Endothelial cell of umbilical vein (primary cell): ENCODE data around the gene CEP57. TPM values are rescaled to one million over a fixed set of nuclear protein-coding genes. Genes with fewer than 3 reads are reported as not detected.

Experiments
- BruUV-seq: library from RNA; stranded (reverse); fragments of 400-500 nt; replicated peaks from 2 replicates; lab custom pipeline; 2021; lab: Mats Ljungman, UMichigan
- CTCF ChIA-PET: fragments of 300-600, 350-600 bp; sonication (Branson Sonifier 250); formaldehyde crosslinking; loops from one replicate; lab custom pipeline; 2021; ENCODE audit warnings: antibody characterized with exemption, inconsistent platforms; lab: Charles Lee
- POLR2A ChIA-PET: fragments of 300-600, 350-600 bp; sonication (Branson Sonifier 250); formaldehyde crosslinking; loops from one replicate; lab custom pipeline; 2021; ENCODE audit warnings: antibody characterized with exemption, inconsistent platforms; lab: Charles Lee
- DNase-seq: peaks from one replicate; pipeline ENCODE4 v3.0.0-alpha.2; 2011; ENCODE audit warnings: low read depth, low spot score
- FAIRE-seq: peaks from 2 replicates; lab custom pipeline; 2011; peaks lifted over from hg19 to GRCh38; lab: Jason Lieb, UNC
- H2AFZ ChIP-seq: 2 replicates; pipeline ENCODE4 v1.6.0; 2012; ENCODE audit warnings: low read depth, low read length, control low read depth, inconsistent platforms
- H3K27ac ChIP-seq: 2 replicates; pipeline ENCODE4 v1.5.1; 2011; ENCODE audit warnings: low read depth, mild to moderate bottlenecking, control low read depth, low read length, moderate library complexity; ENCODE audit not compliant: insufficient read depth
- H3K27me3 ChIP-seq, 2 experiments: 2 replicates each; pipeline versions ENCODE4 v1.6.0 to v1.6.1; 2011; ENCODE audit warnings: low read length in 2 of 2, mixed read lengths in 1 of 2; ENCODE audit not compliant: control insufficient read depth in 2 of 2, insufficient read depth in 2 of 2
- H3K36me3 ChIP-seq, 2 experiments: 2 replicates in 1 of 2; 3 replicates in 1 of 2; pipeline ENCODE4 v1.5.1; 2011; ENCODE audit warnings: low read length in 2 of 2, mild to moderate bottlenecking in 1 of 2, moderate library complexity in 1 of 2; ENCODE audit not compliant: control insufficient read depth in 2 of 2, insufficient read depth in 2 of 2; ENCODE audit errors: extremely low read depth in 1 of 2
- H3K4me1 ChIP-seq: 3 replicates; pipeline ENCODE4 v1.5.1; 2011; ENCODE audit warnings: mild to moderate bottlenecking, low read length; ENCODE audit not compliant: control insufficient read depth, insufficient read depth; ENCODE audit errors: extremely low read depth
- H3K4me2 ChIP-seq: 2 replicates; pipeline ENCODE4 v1.6.1; 2011; ENCODE audit warnings: low read length, control low read depth, mixed read lengths; ENCODE audit not compliant: insufficient read depth
- H3K4me3 ChIP-seq, 3 experiments: fragments of 200-600 bp in 1 of 3; sonication (generic), shearing (Covaris generic) in 1 of 3; replicated peaks in 1 of 3; 2 replicates each; pipeline ENCODE4 v1.5.1; 2011 to 2016; ENCODE audit warnings: control low read depth in 3 of 3, low read length in 3 of 3, mild to moderate bottlenecking in 2 of 3, inconsistent platforms in 1 of 3, low read depth in 1 of 3, moderate library complexity in 1 of 3; ENCODE audit not compliant: insufficient read depth in 1 of 3
- H3K79me2 ChIP-seq: 2 replicates; pipeline ENCODE4 v1.6.0; 2012; ENCODE audit warnings: low read length, inconsistent platforms; ENCODE audit not compliant: control insufficient read depth, insufficient read depth
- H3K9ac ChIP-seq: replicated peaks from 2 replicates; pipeline ENCODE3; 2011; ENCODE audit warnings: low read length, control low read depth; ENCODE audit not compliant: insufficient read depth; ENCODE audit errors: extremely low read depth
- H3K9me1 ChIP-seq: replicated peaks from 3 replicates; pipeline ENCODE4 v1.6.0; 2011; ENCODE audit warnings: mild to moderate bottlenecking, low read length; ENCODE audit not compliant: control insufficient read depth, insufficient read depth; ENCODE audit errors: extremely low read depth
- H3K9me3 ChIP-seq: replicated peaks from 2 replicates; pipeline ENCODE4 v1.5.1; 2012; ENCODE audit warnings: low read length, inconsistent platforms; ENCODE audit not compliant: control insufficient read depth, insufficient read depth
- H4K20me1 ChIP-seq: replicated peaks from 2 replicates; pipeline ENCODE3; 2011; ENCODE audit warnings: mild to moderate bottlenecking, low read length; ENCODE audit not compliant: control insufficient read depth, insufficient read depth; ENCODE audit errors: extremely low read depth
- CTCF ChIP-seq, 2 donors: IDR thresholded peaks; 1 replicate in 1 of 2; 2 replicates in 1 of 2; pipeline ENCODE4 v1.5.1; 2011; ENCODE audit warnings: low read length in 2 of 2, mild to moderate bottlenecking in 2 of 2, moderate library complexity in 2 of 2, control low read depth in 1 of 2, inconsistent platforms in 1 of 2, low read depth in 1 of 2; ENCODE audit not compliant: insufficient read depth in 1 of 2; ENCODE audit errors: extremely low read depth in 1 of 2
- EZH2 ChIP-seq: IDR thresholded peaks from 2 replicates; pipeline ENCODE4 v1.6.1; 2012; ENCODE audit warnings: borderline replicate concordance, low read depth, mild to moderate bottlenecking, moderate library complexity, low read length, inconsistent platforms; ENCODE audit not compliant: severe bottlenecking
- FOS ChIP-seq: IDR thresholded peaks from 2 replicates; pipeline ENCODE4 v1.6.1; 2011; ENCODE audit warnings: mild to moderate bottlenecking, low read length, moderate library complexity, borderline replicate concordance; ENCODE audit not compliant: insufficient read depth
- GATA2 ChIP-seq: IDR thresholded peaks from 2 replicates; pipeline ENCODE4 v1.7.0; 2011; ENCODE audit warnings: low read depth, mild to moderate bottlenecking, moderate library complexity, mixed read lengths, low read length; ENCODE audit not compliant: insufficient read length, insufficient read depth
- JUN ChIP-seq: IDR thresholded peaks from 2 replicates; pipeline ENCODE4 v1.6.1; 2011; ENCODE audit warnings: borderline replicate concordance, low read depth; ENCODE audit not compliant: insufficient read length, insufficient read depth
- MAX ChIP-seq: IDR thresholded peaks from 2 replicates; pipeline ENCODE4 v1.6.1; 2011; ENCODE audit not compliant: insufficient read depth, insufficient read length
- MYC ChIP-seq: IDR thresholded peaks from one replicate; pipeline ENCODE4 v1.6.1; 2011; ENCODE audit warnings: mild to moderate bottlenecking, low read depth, low read length
- POLR2A ChIP-seq: IDR thresholded peaks from 2 replicates; pipeline ENCODE4 v1.6.1; 2012; ENCODE audit warnings: low read depth, mild to moderate bottlenecking, control low read depth, low read length
- POLR2AphosphoS5 ChIP-seq: IDR thresholded peaks from 2 replicates; pipeline ENCODE4 v1.6.1; 2012; ENCODE audit warnings: low read depth, mild to moderate bottlenecking, control low read depth, low read length, moderate library complexity; ENCODE audit not compliant: insufficient read depth
- dilution Hi-C: fragments of 300-500 bp; cut with MboI; formaldehyde crosslinking; loops from one replicate; pipeline ENCODE4 v1.15.0; 2019; ENCODE audit warnings: low sequenced_read_pairs; ENCODE audit not compliant: extremely low pct_ligation_motif_present
- intact Hi-C: fragments of 100-400 bp; cut with micrococcal nuclease; formaldehyde crosslinking; loops from one replicate; pipeline ENCODE4 v1.10.0; 2022
- polyA plus RNA-seq, 4 experiments: library from polyadenylated mRNA; depleted of rRNA in 3 of 4; stranded (reverse) in 3 of 4; unstranded in 1 of 4; fragments of >200 nt; gene quantifications; 2 replicates each; pipeline versions ENCODE4 v1.2.1 to v1.2.3, GENCODE V29; 2011 to 2012; ENCODE audit warnings: missing spikeins in 1 of 4
- total RNA-seq: library from RNA; stranded (reverse); gene quantifications from 2 replicates; pipeline ENCODE4 v1.2.3, GENCODE V29; 2021

The CEP57 gene
- total and polyA plus RNA-seq, 2 donors (not counting 3 experiments of a cell fraction or from before 2014, with no cell fraction given), result 16.0 to 35.2 TPM

GRCh38 chr11:95764267-95764898 lies 25.9 kb upstream of the CEP57 start:
- Histone ChIP-seq H3K27ac (no peak overlapping the region), H3K9me3 (no peaks in the 10 kb centered on the region), H2AFZ (no peak overlapping the region), H3K4me1 (no peaks in the 10 kb centered on the region), H3K9me1 (no peaks in the 10 kb centered on the region), H3K9ac (no peak overlapping the region), H3K27me3 (peaks cover 5 to 6% of the 10 kb centered on the region in 2 experiments), H3K4me2 (no peak overlapping the region), H3K4me3 (no peak overlapping the region), H4K20me1 (no peaks in the 10 kb centered on the region), H3K79me2 (no peaks in the 10 kb centered on the region), H3K36me3 (peaks cover 0 to 2% of the 10 kb centered on the region in 2 experiments)
- peak; percentile 55 for FAIRE-seq
- CTCF ChIA-PET, result interaction anchor here (0.6 to 1.8 kb wide), 5 partner anchors 610 to 696 kb away, joined by 3 to 8 read pairs (median 4); no protein-coding TSS in a partner anchor
- TF ChIP-seq MYC, result no peak
- TF ChIP-seq EZH2, result no peak
- peak; percentile 33 to 37 for TF ChIP-seq CTCF (IDR thresholded peaks at IDR 0.05; ENCODE audit: extremely low read depth in 1 of 2, insufficient read depth in 1 of 2, low read depth in 1 of 2, low read length in 2 of 2)
- TF ChIP-seq JUN, result no peak
- no peak for TF ChIP-seq MAX
- TF ChIP-seq POLR2AphosphoS5, result no peak
- no peak for TF ChIP-seq FOS
- TF ChIP-seq GATA2, result no peak
- TF ChIP-seq POLR2A, result no peak
- dilution Hi-C loops (no loop called here), intact Hi-C loops (loop anchor here (1.0 to 5.0 kb wide), 5 partner anchors 57 to 1141 kb away; partner anchors contain the start of gene SESN3)
- BruUV-seq, result no TSS peak
- peak; percentile 70 for DNase-seq
- POLR2A ChIA-PET, result no interaction called here
